Panc1 (cell line): ENCODE data around the gene NUDT16. TPM values are rescaled to one million over a fixed set of nuclear protein-coding genes. Genes with fewer than 3 reads are reported as not detected.

Source experiments
- ATAC-seq: fragments of 200-7000 bp; cut with Tn5 transposase; 2 replicates; pipeline ENCODE4 v1.9.1; 2020; ENCODE audit warnings: mild to moderate bottlenecking, moderate library complexity
- BruUV-seq: library from RNA; stranded (reverse); fragments of 400-500 nt; replicated peaks from 2 replicates; lab custom pipeline; 2021; lab: Mats Ljungman, UMichigan
- CTCF ChIA-PET: fragments of 300-600 bp; sonication (Branson Sonifier 250); formaldehyde crosslinking; loops from one replicate; lab custom pipeline; 2022; ENCODE audit warnings: antibody characterized with exemption; lab: Charles Lee
- POLR2A ChIA-PET: fragments of 300-600 bp; sonication (Branson Sonifier 250); formaldehyde crosslinking; loops from one replicate; lab custom pipeline; 2022; ENCODE audit warnings: antibody characterized with exemption; lab: Charles Lee
- DNase-seq: peaks from one replicate; pipeline ENCODE4 v3.0.0-alpha.2; 2010; ENCODE audit warnings: low read depth, low spot score
- H3K27ac ChIP-seq: 2 replicates; pipeline ENCODE4 v1.5.1; 2011; ENCODE audit warnings: mild to moderate bottlenecking, low read length, inconsistent platforms
- H3K27me3 ChIP-seq: fragments of 200-500 bp; sonication (Bioruptor generic); 2 replicates; pipeline ENCODE4 v1.6.0; 2014; ENCODE audit warnings: low read length, inconsistent platforms; ENCODE audit not compliant: control insufficient read depth, insufficient read depth
- H3K36me3 ChIP-seq: fragments of 200-500 bp; sonication (Bioruptor generic); 2 replicates; pipeline ENCODE4 v1.5.1; 2014; ENCODE audit warnings: inconsistent platforms, mild to moderate bottlenecking, low read length, moderate library complexity; ENCODE audit not compliant: control insufficient read depth, insufficient read depth
- H3K4me1 ChIP-seq: 2 replicates; pipeline ENCODE4 v1.5.1; 2011; ENCODE audit warnings: inconsistent platforms, mild to moderate bottlenecking, low read length, moderate library complexity; ENCODE audit not compliant: control insufficient read depth, insufficient read depth
- H3K4me3 ChIP-seq, 2 experiments: 2 replicates each; pipeline ENCODE4 v1.5.1; 2011 to 2012; ENCODE audit warnings: low read depth in 2 of 2, low read length in 2 of 2, mild to moderate bottlenecking in 2 of 2, inconsistent platforms in 1 of 2, moderate library complexity in 1 of 2
- H3K9me3 ChIP-seq: fragments of 200-500 bp; sonication (Bioruptor generic); 2 replicates; pipeline ENCODE4 v1.5.1; 2014; ENCODE audit warnings: low read depth, mild to moderate bottlenecking, inconsistent platforms, low read length, moderate library complexity; ENCODE audit not compliant: control insufficient read depth, insufficient read depth
- CTCF ChIP-seq: fragments of 450-650 bp; IDR thresholded peaks from 2 replicates; pipeline ENCODE4 v1.5.1; 2017; ENCODE audit warnings: mild to moderate bottlenecking
- POLR2AphosphoS5 ChIP-seq: IDR thresholded peaks from 2 replicates; pipeline ENCODE4 v1.6.1; 2012; ENCODE audit warnings: mild to moderate bottlenecking, low read depth, low read length, moderate library complexity
- REST ChIP-seq, 2 experiments: IDR thresholded peaks; 2 replicates each; pipeline ENCODE4 v1.6.1; 2011 to 2012; ENCODE audit warnings: low read depth in 2 of 2, control low read depth in 1 of 2, low read length in 1 of 2, mild to moderate bottlenecking in 1 of 2, moderate library complexity in 1 of 2; ENCODE audit not compliant: insufficient read depth in 1 of 2
- SIN3A ChIP-seq: IDR thresholded peaks from 2 replicates; pipeline ENCODE4 v1.6.1; 2012; ENCODE audit warnings: low read depth, mild to moderate bottlenecking, low read length, moderate library complexity, borderline replicate concordance; ENCODE audit not compliant: insufficient read depth
- TCF7L2 ChIP-seq: IDR thresholded peaks from 2 replicates; pipeline ENCODE4 v1.6.1; 2011; ENCODE audit warnings: mild to moderate bottlenecking, low read depth, low read length, inconsistent platforms
- in situ Hi-C: cut with HindIII; loops from 2 replicates; pipeline ENCODE4 v1.10.0; 2016; ENCODE audit warnings: low sequenced_read_pairs, low pct_unique_long_range_greater_than_20kb
- intact Hi-C: fragments of 100-400 bp; cut with micrococcal nuclease; formaldehyde crosslinking; loops from one replicate; pipeline ENCODE4 v1.10.0; 2022; ENCODE audit not compliant: unreplicated experiment
- total RNA-seq: library from RNA; stranded (reverse); gene quantifications from one replicate; pipeline ENCODE4 v1.2.1, GENCODE V29; 2021; ENCODE audit not compliant: unreplicated experiment

Gene NUDT16
- total RNA-seq, 1 experiment from 2014 or later: 12.5 TPM

- ChIA-PET POLR2A (no interaction called here), CTCF (no interaction called here)
- H3K36me3 ChIP-seq: no peaks in the 10 kb centered on the region
- ATAC-seq: no peak
- peaks cover 4% of the 10 kb centered on the region for H3K27me3 ChIP-seq
- H3K4me3 ChIP-seq: no peak overlapping the region
- no TSS peak for BruUV-seq
- in situ Hi-C loops: no loop called here
- TF ChIP-seq SIN3A (no peak), TCF7L2 (no peak), REST (IDR thresholded peaks at IDR 0.05; ENCODE audit: insufficient read depth in 1 of 2, low read depth in 2 of 2, low read length in 1 of 2) (no peak), CTCF (no peak), POLR2AphosphoS5 (no peak)
- no peaks in the 10 kb centered on the region for H3K4me1 ChIP-seq
- no peak overlapping the region for H3K27ac ChIP-seq
- intact Hi-C loops: no loop called here
- H3K9me3 ChIP-seq: no peaks in the 10 kb centered on the region
- no peak for DNase-seq
Observed at GRCh38 chr3:131421301-131421700, 39.7 kb downstream of the NUDT16 start.

GRCh38 chr3:131421957-131422498 is 40.5 kb downstream of the NUDT16 start:
- H3K27me3 ChIP-seq: peaks cover 4% of the 10 kb centered on the region
- ChIA-PET CTCF (no interaction called here), POLR2A (no interaction called here)
- BruUV-seq: no TSS peak
- H3K9me3 ChIP-seq: no peaks in the 10 kb centered on the region
- intact Hi-C loops: no loop called here
- no peak for ATAC-seq
- no peak overlapping the region for H3K4me3 ChIP-seq
- TF ChIP-seq CTCF (no peak), REST (IDR thresholded peaks at IDR 0.05; ENCODE audit: insufficient read depth in 1 of 2, low read depth in 2 of 2, low read length in 1 of 2) (no peak), TCF7L2 (no peak), SIN3A (no peak), POLR2AphosphoS5 (no peak)
- no peaks in the 10 kb centered on the region for H3K4me1 ChIP-seq
- DNase-seq: no peak
- H3K36me3 ChIP-seq: no peaks in the 10 kb centered on the region
- H3K27ac ChIP-seq: no peak overlapping the region
- in situ Hi-C loops: no loop called here
